HG03045 (cell line): ENCODE data around the gene TRMT112.

Experiments
- ATAC-seq: cut with Tn5 transposase; IDR thresholded peaks from one replicate; pipeline ENCODE4 v1.9.1; 2021; ENCODE audit warnings: mild to moderate bottlenecking, moderate library complexity; ENCODE audit not compliant: unreplicated experiment

The TRMT112 gene

GRCh38 chr11:64294774-64295173, 22.6 kb downstream of the TRMT112 start:
- ATAC-seq, result no peak

- no peak for ATAC-seq
Measured at GRCh38 chr11:64292460-64293254, 24.7 kb downstream of the TRMT112 start.

GRCh38 chr11:64291752-64292459, 25.5 kb downstream of the TRMT112 start:
- no peak for ATAC-seq

GRCh38 chr11:64291262-64291751, 26.1 kb downstream of the TRMT112 start, which contains the start of gene KCNK4:
KCNK4 (plus strand) TSS chr11:64291302; CDS start chr11:64293019, 1,717 bp downstream.
- ATAC-seq, result no peak

- no peak for ATAC-seq
Measured at GRCh38 chr11:64290352-64291261, 26.8 kb downstream of the TRMT112 start.

GRCh38 chr11:64289002-64289564, 28.3 kb downstream of the TRMT112 start:
- no peak for ATAC-seq

- no peak for ATAC-seq
Measured at GRCh38 chr11:64288353-64288750, 29.0 kb downstream of the TRMT112 start.

GRCh38 chr11:64287676-64288352, 29.5 kb downstream of the TRMT112 start:
- no peak for ATAC-seq

GRCh38 chr11:64286801-64287159, 30.6 kb downstream of the TRMT112 start:
- ATAC-seq, result no peak

- no peak for ATAC-seq
Measured at GRCh38 chr11:64285885-64286800, 31.2 kb downstream of the TRMT112 start.

- ATAC-seq, result peak; percentile 60
Measured at GRCh38 chr11:64284962-64285884, 32.1 kb downstream of the TRMT112 start, which contains the start of gene GPR137. GPR137 (plus strand) TSS chr11:64285848; CDS start chr11:64286525, 677 bp downstream.

GRCh38 chr11:64284048-64284961, 33.1 kb downstream of the TRMT112 start, which contains the start of gene BAD:
BAD (minus strand) TSS chr11:64284665; CDS start chr11:64284368, 297 bp downstream.
- peak; percentile 73 for ATAC-seq

- ATAC-seq, result no peak
Measured at GRCh38 chr11:64283092-64283491, 34.3 kb downstream of the TRMT112 start.

GRCh38 chr11:64281957-64282770, 35.2 kb downstream of the TRMT112 start:
- no peak for ATAC-seq

- no peak for ATAC-seq
Measured at GRCh38 chr11:64278576-64279190, 38.7 kb downstream of the TRMT112 start.
